ENCODE data around the gene BCAP29.

Gene BCAP29

GRCh38 chr7:107582875-107583274, 2.8 kb downstream of the BCAP29 start:
- DNase-seq (ENCODE audit: low read depth), result no peak

GRCh38 chr7:107584716-107585115, 4.7 kb downstream of the BCAP29 start:
- no peak for DNase-seq (ENCODE audit: low read depth)

GRCh38 chr7:107588529-107589130, 8.6 kb downstream of the BCAP29 start:
- no peak for DNase-seq (ENCODE audit: low read depth)

GRCh38 chr7:107591421-107591820, 11.4 kb downstream of the BCAP29 start:
- no peak for DNase-seq (ENCODE audit: low read depth)

GRCh38 chr7:107592361-107593024, 12.4 kb downstream of the BCAP29 start:
- no peak for DNase-seq (ENCODE audit: low read depth)

- DNase-seq (ENCODE audit: low read depth), result no peak
Observed at GRCh38 chr7:107593025-107593410, 13.0 kb downstream of the BCAP29 start.

GRCh38 chr7:107594961-107595737, 15.1 kb downstream of the BCAP29 start:
- no peak for DNase-seq (ENCODE audit: low read depth)

GRCh38 chr7:107596881-107597581, 17.0 kb downstream of the BCAP29 start:
- DNase-seq (ENCODE audit: low read depth), result no peak

- no peak for DNase-seq (ENCODE audit: low read depth)
Observed at GRCh38 chr7:107597582-107597916, 17.5 kb downstream of the BCAP29 start.

GRCh38 chr7:107597953-107598352, 17.9 kb downstream of the BCAP29 start:
- no peak for DNase-seq (ENCODE audit: low read depth)

GRCh38 chr7:107599262-107599661, 19.2 kb downstream of the BCAP29 start:
- no peak for DNase-seq (ENCODE audit: low read depth)

GRCh38 chr7:107600816-107601215, 20.8 kb downstream of the BCAP29 start:
- no peak for DNase-seq (ENCODE audit: low read depth)

- no peak for DNase-seq (ENCODE audit: low read depth)
Observed at GRCh38 chr7:107605218-107605815, 25.3 kb downstream of the BCAP29 start.

GRCh38 chr7:107606303-107606702, 26.3 kb downstream of the BCAP29 start:
- no peak for DNase-seq (ENCODE audit: low read depth)

- no peak for DNase-seq (ENCODE audit: low read depth)
Observed at GRCh38 chr7:107609811-107610261, 29.8 kb downstream of the BCAP29 start.

- no peak for DNase-seq (ENCODE audit: low read depth)
Observed at GRCh38 chr7:107610323-107610722, 30.3 kb downstream of the BCAP29 start.

- no peak for DNase-seq (ENCODE audit: low read depth)
Observed at GRCh38 chr7:107613439-107613838, 33.4 kb downstream of the BCAP29 start.

GRCh38 chr7:107613948-107614347, 33.9 kb downstream of the BCAP29 start:
- no peak for DNase-seq (ENCODE audit: low read depth)

GRCh38 chr7:107614425-107614824, 34.4 kb downstream of the BCAP29 start:
- DNase-seq (ENCODE audit: low read depth), result no peak

GRCh38 chr7:107615910-107616680, 36.0 kb downstream of the BCAP29 start:
- DNase-seq (ENCODE audit: low read depth), result no peak

GRCh38 chr7:107622429-107622828, 42.4 kb downstream of the BCAP29 start:
- DNase-seq (ENCODE audit: low read depth), result no peak

All from stimulated activated CD8-positive, alpha-beta memory T cell treated with anti-CD3 and anti-CD28 coated beads, Interleukin-4, amount 100 ng/mL, for 24 hours (primary cell).